Spleen (tissue), 11 donors: Measurements from ENCODE around the gene CNTNAP2. TPM values are rescaled to one million over a fixed set of nuclear protein-coding genes. Genes with fewer than 3 reads are reported as not detected.
"Not testable (repeated sequence)": the region's sequence is repeated elsewhere in the genome, so short reads cannot be mapped to it uniquely, and the experiment has no call there.

Experiments
- DNase-seq: peaks from one replicate; pipeline ENCODE4 v3.0.0-alpha.2; 2020
- H3K27ac ChIP-seq, 8 donors: fragments of 200-600 bp; sonication (generic) in 7 of 8; 1 replicate in 4 of 8; 2 replicates in 4 of 8; pipeline versions ENCODE4 v1.5.0 to v1.8.0; 2016 to 2021; ENCODE audit warnings: inconsistent platforms in 4 of 8, mild to moderate bottlenecking in 4 of 8, moderate library complexity in 1 of 8
- H3K27me3 ChIP-seq, 7 donors: fragments of 200-600 bp; sonication (generic) in 6 of 7; replicated peaks in 1 of 7; 1 replicate in 4 of 7; 2 replicates in 3 of 7; pipeline versions ENCODE4 v1.5.0 to v1.8.0; 2016 to 2021; ENCODE audit warnings: inconsistent platforms in 3 of 7, mild to moderate bottlenecking in 1 of 7
- H3K36me3 ChIP-seq, 6 donors: fragments of 200-600 bp; sonication (generic) in 5 of 6; 1 replicate in 4 of 6; 2 replicates in 2 of 6; pipeline versions ENCODE4 v1.5.0 to v1.8.0; 2016 to 2021; ENCODE audit warnings: inconsistent platforms in 2 of 6
- H3K4me1 ChIP-seq, 6 donors: fragments of 200-600 bp; sonication (generic) in 5 of 6; 1 replicate in 3 of 6; 2 replicates in 3 of 6; pipeline versions ENCODE4 v1.5.0 to v1.8.0; 2016 to 2021; ENCODE audit warnings: inconsistent platforms in 3 of 6
- H3K4me3 ChIP-seq, 8 donors: fragments of 200-600 bp; sonication (generic) in 7 of 8; 1 replicate in 4 of 8; 2 replicates in 4 of 8; pipeline versions ENCODE4 v1.5.0 to v1.8.0; 2016 to 2021; ENCODE audit warnings: inconsistent platforms in 4 of 8, mild to moderate bottlenecking in 4 of 8, moderate library complexity in 2 of 8
- H3K9me3 ChIP-seq, 8 donors: fragments of 200-600 bp; sonication (generic) in 7 of 8; 1 replicate in 4 of 8; 2 replicates in 4 of 8; pipeline versions ENCODE4 v1.5.0 to v1.8.0; 2016 to 2021; ENCODE audit warnings: inconsistent platforms in 4 of 8
- CTCF ChIP-seq, 11 experiments: fragments of 200-600 bp in 7 of 11; fragments of 450-650 bp in 4 of 11; sonication (generic) in 4 of 11; IDR thresholded peaks in 8 of 11; conservative IDR thresholded peaks in 3 of 11; 1 replicate in 7 of 11; 2 replicates in 4 of 11; pipeline versions ENCODE4 v1.4.0 to v1.8.0; 2016 to 2021; ENCODE audit warnings: antibody characterized with exemption in 11 of 11, inconsistent platforms in 4 of 11, mild to moderate bottlenecking in 1 of 11
- POLR2A ChIP-seq, 3 donors: fragments of 450-650 bp; IDR thresholded peaks; one replicate each; pipeline ENCODE4 v1.5.1; 2017; ENCODE audit warnings: antibody characterized with exemption in 3 of 3, mild to moderate bottlenecking in 1 of 3
- POLR2AphosphoS5 ChIP-seq, 3 donors: sonication (generic); formaldehyde crosslinking; IDR thresholded peaks; one replicate each; pipeline ENCODE4 v1.5.1; 2017; ENCODE audit warnings: antibody characterized with exemption in 3 of 3
- WGBS, 5 donors: extraction: QIAGEN DNeasy Blood & Tissue Kit in 3 of 5; methylation state at CpG; one replicate each; pipeline versions ENCODE4 v1.1.5 to v1.1.7; 2013 to 2018; 5-methylcytosine and 5-hydroxymethylcytosine counted together
- intact Hi-C: fragments of 100-400 bp; cut with DNase I; formaldehyde crosslinking; loops from one replicate; pipeline ENCODE4 v1.15.0; 2023; ENCODE audit warnings: low total_unique reads
- polyA plus RNA-seq, 3 donors: library from polyadenylated mRNA; stranded (reverse); fragments of 200-250 nt; gene quantifications; one replicate each; pipeline ENCODE4 v1.2.1, GENCODE V29; 2013
- total RNA-seq, 7 donors: library from RNA; depleted of rRNA in 3 of 7; stranded (reverse); fragments of >200 nt in 3 of 7; fragmentation: NEBNext Ultra II Directional in 4 of 7; extraction: Animal tissue kit (Norgen Biotek cat#: 25700) in 4 of 7; gene quantifications; one replicate each; pipeline versions ENCODE4 v1.1.0 to v1.2.1, GENCODE V29; 2016 to 2021
- donor health status: healthy with polysubstance abuse.
- donor health status: DM: no; HTN: no; CAD: no; lungs with moderate emphysema.
- donor health status: DM: no; HTN: no; CAD: no.
- donor health status: Bipolar disorder and iron deficiency.
- donor health status: healthy.
- donor health status: DM: no; HTN: no; CAD: no.
- donor health status: DM: yes; HTN: yes; CAD: no.

Gene CNTNAP2
- total and polyA plus RNA-seq, 10 donors: 0.13 to 2.0 (median 0.82) TPM

- H3K9me3 ChIP-seq: peaks cover 0 to 4% (median 0%) of the 10 kb centered on the region in 8 donors
- H3K27ac ChIP-seq: no peak overlapping the region
- DNase-seq: no peak
- no peaks in the 10 kb centered on the region for H3K27me3 ChIP-seq
- 23 to 50% (median 44%) methylated on average over 1 of the region's 1 CpG for WGBS, 5 donors
- intact Hi-C loops: no loop called here
- H3K4me3 ChIP-seq: no peak overlapping the region
- H3K36me3 ChIP-seq: no peaks in the 10 kb centered on the region
- no peak for TF ChIP-seq POLR2AphosphoS5 (IDR thresholded peaks at IDR 0.05)
- no peak for TF ChIP-seq CTCF (IDR thresholded peaks at IDR 0.05 in 8 of 11, conservative IDR thresholded peaks at IDR 0.05 in 3 of 11)
- no peak for TF ChIP-seq POLR2A (IDR thresholded peaks at IDR 0.05)
- peaks cover 0 to 4% (median 0%) of the 10 kb centered on the region in 6 donors for H3K4me1 ChIP-seq
Measured at GRCh38 chr7:148289630-148290029, 2173.0 kb downstream of the CNTNAP2 start.

- no peaks in the 10 kb centered on the region for H3K27me3 ChIP-seq
- peaks cover 0 to 4% (median 0%) of the 10 kb centered on the region in 8 donors for H3K9me3 ChIP-seq
- no peak overlapping the region for H3K4me3 ChIP-seq
- peaks cover 0 to 4% (median 0%) of the 10 kb centered on the region in 6 donors for H3K4me1 ChIP-seq
- intact Hi-C loops: no loop called here
- 70 to 75% (median 73%) methylated on average over 3 of the region's 3 CpGs for WGBS, 5 donors
- no peak for DNase-seq
- no peaks in the 10 kb centered on the region for H3K36me3 ChIP-seq
- no peak overlapping the region for H3K27ac ChIP-seq
- TF ChIP-seq CTCF (IDR thresholded peaks at IDR 0.05 in 8 of 11, conservative IDR thresholded peaks at IDR 0.05 in 3 of 11) (no peak), POLR2A (IDR thresholded peaks at IDR 0.05) (no peak), POLR2AphosphoS5 (IDR thresholded peaks at IDR 0.05) (no peak)
Measured at GRCh38 chr7:148290538-148290937, 2173.9 kb downstream of the CNTNAP2 start.

- no peaks in the 10 kb centered on the region for H3K27me3 ChIP-seq
- peaks cover 0 to 4% (median 0%) of the 10 kb centered on the region in 8 donors for H3K9me3 ChIP-seq
- H3K27ac ChIP-seq: no peak overlapping the region
- no peak overlapping the region for H3K4me3 ChIP-seq
- no peak for DNase-seq
- intact Hi-C loops: no loop called here
- H3K36me3 ChIP-seq: no peaks in the 10 kb centered on the region
- WGBS, 5 donors: 94 to 100% (median 95%) methylated on average over 1 of the region's 1 CpG
- peaks cover 0 to 4% (median 0%) of the 10 kb centered on the region in 6 donors for H3K4me1 ChIP-seq
- TF ChIP-seq POLR2AphosphoS5 (IDR thresholded peaks at IDR 0.05): no peak
- TF ChIP-seq POLR2A (IDR thresholded peaks at IDR 0.05): no peak
- no peak for TF ChIP-seq CTCF (IDR thresholded peaks at IDR 0.05 in 8 of 11, conservative IDR thresholded peaks at IDR 0.05 in 3 of 11)
Measured at GRCh38 chr7:148291799-148292198, 2175.2 kb downstream of the CNTNAP2 start.

- Histone ChIP-seq H3K9me3 (no peaks in the 10 kb centered on the region), H3K27me3 (no peaks in the 10 kb centered on the region), H3K27ac (no peak overlapping the region), H3K36me3 (no peaks in the 10 kb centered on the region), H3K4me1 (no peaks in the 10 kb centered on the region), H3K4me3 (no peak overlapping the region)
- no peak for DNase-seq
- no peak for TF ChIP-seq CTCF (IDR thresholded peaks at IDR 0.05 in 8 of 11, conservative IDR thresholded peaks at IDR 0.05 in 3 of 11)
- no peak for TF ChIP-seq POLR2AphosphoS5 (IDR thresholded peaks at IDR 0.05)
- TF ChIP-seq POLR2A (IDR thresholded peaks at IDR 0.05): no peak
- WGBS, 5 donors: 78 to 89% (median 80%) methylated on average over 2 of the region's 2 CpGs
- intact Hi-C loops: no loop called here
Measured at GRCh38 chr7:148296994-148297644, 2180.5 kb downstream of the CNTNAP2 start.

- not testable (repeated sequence) for DNase-seq
- 84 to 95% (median 86%) methylated on average over 7 of the region's 7 CpGs for WGBS, 5 donors
Measured at GRCh38 chr7:148298768-148299167, 2182.2 kb downstream of the CNTNAP2 start.

More at GRCh38 chr7:148298768-148299167, 2182.2 kb downstream of the CNTNAP2 start:
- H3K4me1 ChIP-seq, H3K9me3 ChIP-seq, intact Hi-C loops, H3K4me3 ChIP-seq, H3K27me3 ChIP-seq, H3K36me3 ChIP-seq, H3K27ac ChIP-seq: not testable (repeated sequence)
